GM23248 (cell line): Measurements from ENCODE around the gene EMC6.

Experiments
- EZH2 ChIP-seq: fragments of 200-600 bp; sonication (generic); IDR thresholded peaks from 2 replicates; pipeline ENCODE4 v1.6.1; 2018; ENCODE audit warnings: antibody characterized with exemption, mild to moderate bottlenecking; ENCODE audit not compliant: insufficient read depth, poor library complexity, severe bottlenecking
- EZH2phosphoT487 ChIP-seq: fragments of 200-600 bp; sonication (generic); IDR thresholded peaks from 2 replicates; pipeline ENCODE4 v1.6.1; 2018; ENCODE audit warnings: antibody characterized with exemption, moderate library complexity, mild to moderate bottlenecking, low read depth; ENCODE audit not compliant: insufficient read depth

DNA sequence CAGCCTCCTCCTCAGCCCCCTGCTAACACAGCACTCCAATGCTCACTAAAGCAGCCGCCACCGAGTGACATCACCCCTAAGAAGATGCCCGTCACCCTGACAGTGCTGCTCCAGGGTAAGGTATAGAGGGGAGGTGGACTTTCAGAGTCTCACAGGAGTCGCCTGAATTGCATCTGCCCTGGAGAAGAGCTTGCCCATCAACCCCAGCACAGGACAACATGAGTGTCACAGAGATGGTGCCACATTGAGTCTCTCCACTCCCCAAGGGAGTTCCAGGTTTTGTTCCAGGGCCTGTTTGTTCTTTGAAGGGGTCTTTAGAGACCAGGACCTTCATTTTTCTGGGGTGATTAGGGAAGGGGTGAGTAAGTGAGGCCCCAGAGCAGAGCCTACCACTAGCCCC is 29.5 kb downstream of the EMC6 start:
- TF ChIP-seq EZH2 (no peak), EZH2phosphoT487 (no peak)
